ENCODE results near the gene LRRC32. TPM values are rescaled to one million over a fixed set of nuclear protein-coding genes. Genes with fewer than 3 reads are reported as not detected.

LRRC32 gene
- total RNA-seq, 2 experiments from 2014 or later, result 1.8 to 2.4 TPM

Other genes starting within 250 kb of the LRRC32 start
- gene EMSY, start 225.7 kb downstream of the LRRC32 start, total RNA-seq, result 10 to 100 TPM; 20.9 to 21.8 TPM
- under 1 TPM in 1 of 2 experiments, not detected in 1; 0.06 TPM for gene TSKU, start 112.6 kb upstream of the LRRC32 start, total RNA-seq
- gene ACER3, start 190.2 kb upstream of the LRRC32 start, total RNA-seq, result 1 to 10 TPM; 6.4 to 7.0 TPM